Activated T-cell treated with anti-CD3 and anti-CD28 coated beads, Interleukin-2, amount 50 U/mL, for 72 hours (primary cell): Measurements from ENCODE around the gene GBX1. TPM values are rescaled to one million over a fixed set of nuclear protein-coding genes. Genes with fewer than 3 reads are reported as not detected.

ENCODE experiments used
- ATAC-seq, 2 donors: fragments of 150-1000 bp; cut with Tn5 transposase; replicated peaks in 1 of 2; 2 replicates each; pipeline ENCODE4 v1.10.0; 2021; ENCODE audit warnings: moderate library complexity in 2 of 2, mild to moderate bottlenecking in 1 of 2
- DNase-seq, 2 donors: peaks; one replicate each; pipeline ENCODE4 v3.0.0; 2021 to 2022; ENCODE audit warnings: mixed read lengths in 1 of 2
- H3K27ac Mint-ChIP-seq: one replicate; pipeline ENCODE4 v1.8.0; 2022; ENCODE audit warnings: mild to moderate bottlenecking, moderate library complexity, mixed read lengths
- H3K27me3 Mint-ChIP-seq: one replicate; pipeline ENCODE4 v1.8.0; 2022; ENCODE audit warnings: low read depth, mixed read lengths
- H3K36me3 Mint-ChIP-seq, 2 donors: one replicate each; pipeline ENCODE4 v1.8.0; 2022; ENCODE audit warnings: mixed read lengths in 2 of 2, mild to moderate bottlenecking in 1 of 2; ENCODE audit not compliant: insufficient read depth in 2 of 2
- H3K4me1 Mint-ChIP-seq: one replicate; pipeline ENCODE4 v1.8.0; 2022; ENCODE audit warnings: low read depth, mixed read lengths
- H3K4me3 Mint-ChIP-seq, 2 donors: one replicate each; pipeline ENCODE4 v1.8.0; 2022; ENCODE audit warnings: mild to moderate bottlenecking in 2 of 2, mixed read lengths in 2 of 2, moderate library complexity in 2 of 2
- H3K9me3 Mint-ChIP-seq, 2 donors: one replicate each; pipeline ENCODE4 v1.8.0; 2022; ENCODE audit warnings: mixed read lengths in 2 of 2
- total RNA-seq, 2 donors: library from RNA; stranded (reverse); gene quantifications; one replicate each; pipeline ENCODE4 v1.2.3, GENCODE V29; 2022

GBX1 gene
- total RNA-seq, 2 donors from 2014 or later: not detected

GRCh38 chr7:151137791-151138152 lies 29.7 kb downstream of the GBX1 start:
- DNase-seq (no peak), ATAC-seq (no peak)
- H3K9me3 Mint-ChIP-seq: no peaks in the 10 kb centered on the region
- no peak overlapping the region for H3K4me3 Mint-ChIP-seq
- no peaks in the 10 kb centered on the region for H3K36me3 Mint-ChIP-seq
- no peaks in the 10 kb centered on the region for H3K27me3 Mint-ChIP-seq
- H3K4me1 Mint-ChIP-seq: no peaks in the 10 kb centered on the region
- H3K27ac Mint-ChIP-seq: no peak overlapping the region

- no peaks in the 10 kb centered on the region for H3K9me3 Mint-ChIP-seq
- no peaks in the 10 kb centered on the region for H3K36me3 Mint-ChIP-seq
- DNase-seq: no peak
- no peak for ATAC-seq
- no peak overlapping the region for H3K27ac Mint-ChIP-seq
- H3K4me3 Mint-ChIP-seq: no peak overlapping the region
- H3K27me3 Mint-ChIP-seq: no peaks in the 10 kb centered on the region
- no peaks in the 10 kb centered on the region for H3K4me1 Mint-ChIP-seq
Observed at GRCh38 chr7:151137076-151137675, 30.3 kb downstream of the GBX1 start.

DNA sequence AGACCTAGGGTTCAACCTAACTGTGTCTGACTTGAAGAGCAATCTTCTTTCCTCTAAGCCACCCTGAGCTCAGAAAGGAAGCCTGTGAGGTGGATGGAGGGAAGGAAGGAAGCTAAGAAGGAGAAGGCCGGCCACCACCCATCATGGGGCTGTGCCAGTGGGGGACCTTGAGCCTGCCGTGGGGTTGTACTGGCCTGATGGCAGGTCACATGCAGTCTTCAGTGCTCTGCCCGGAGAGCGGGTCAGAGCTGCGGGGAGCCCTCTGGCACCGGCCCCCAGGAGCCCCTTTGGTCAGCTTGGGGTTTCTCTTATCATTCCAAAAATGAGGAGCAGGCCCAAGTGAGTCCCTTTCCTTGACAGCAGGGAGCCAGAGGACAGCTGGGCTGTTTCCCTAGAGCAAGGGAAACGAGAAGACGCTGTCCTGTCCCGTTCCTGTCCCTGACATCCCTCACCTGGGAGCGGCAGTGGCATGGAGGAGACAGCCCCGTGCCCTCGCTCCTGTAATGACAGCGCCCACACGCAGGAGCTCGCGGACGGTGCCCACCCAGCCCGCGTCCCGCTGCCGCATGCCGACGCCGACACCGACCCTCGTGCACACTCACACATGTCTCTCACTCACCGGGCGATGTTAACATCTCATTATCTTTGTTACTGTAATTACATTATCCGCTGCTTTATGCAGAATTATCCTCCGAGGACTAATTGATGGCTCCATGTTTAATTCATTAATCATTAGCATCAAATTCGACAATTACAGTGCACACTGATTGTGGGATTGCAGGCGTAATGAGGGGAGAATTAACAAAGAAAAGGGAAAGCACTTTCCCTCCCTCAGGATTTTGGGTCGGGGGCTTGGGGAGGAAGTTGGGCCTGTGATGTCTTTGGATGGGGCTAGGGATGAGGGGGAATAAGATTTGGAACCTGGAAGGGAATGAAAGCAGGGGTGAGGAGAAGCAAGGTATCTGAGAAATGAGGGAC lies 31.3 kb downstream of the GBX1 start:
- DNase-seq: no peak
- H3K4me3 Mint-ChIP-seq: no peak overlapping the region
- H3K4me1 Mint-ChIP-seq: no peaks in the 10 kb centered on the region
- H3K27ac Mint-ChIP-seq: no peak overlapping the region
- ATAC-seq: no peak
- no peaks in the 10 kb centered on the region for H3K9me3 Mint-ChIP-seq
- no peaks in the 10 kb centered on the region for H3K27me3 Mint-ChIP-seq
- no peaks in the 10 kb centered on the region for H3K36me3 Mint-ChIP-seq

- ATAC-seq (no peak), DNase-seq (no peak)
- no peaks in the 10 kb centered on the region for H3K36me3 Mint-ChIP-seq
- no peak overlapping the region for H3K27ac Mint-ChIP-seq
- H3K9me3 Mint-ChIP-seq: no peaks in the 10 kb centered on the region
- H3K27me3 Mint-ChIP-seq: no peaks in the 10 kb centered on the region
- H3K4me1 Mint-ChIP-seq: no peaks in the 10 kb centered on the region
- H3K4me3 Mint-ChIP-seq: no peak overlapping the region
Observed at GRCh38 chr7:151135525-151135845, 32.0 kb downstream of the GBX1 start.

DNA sequence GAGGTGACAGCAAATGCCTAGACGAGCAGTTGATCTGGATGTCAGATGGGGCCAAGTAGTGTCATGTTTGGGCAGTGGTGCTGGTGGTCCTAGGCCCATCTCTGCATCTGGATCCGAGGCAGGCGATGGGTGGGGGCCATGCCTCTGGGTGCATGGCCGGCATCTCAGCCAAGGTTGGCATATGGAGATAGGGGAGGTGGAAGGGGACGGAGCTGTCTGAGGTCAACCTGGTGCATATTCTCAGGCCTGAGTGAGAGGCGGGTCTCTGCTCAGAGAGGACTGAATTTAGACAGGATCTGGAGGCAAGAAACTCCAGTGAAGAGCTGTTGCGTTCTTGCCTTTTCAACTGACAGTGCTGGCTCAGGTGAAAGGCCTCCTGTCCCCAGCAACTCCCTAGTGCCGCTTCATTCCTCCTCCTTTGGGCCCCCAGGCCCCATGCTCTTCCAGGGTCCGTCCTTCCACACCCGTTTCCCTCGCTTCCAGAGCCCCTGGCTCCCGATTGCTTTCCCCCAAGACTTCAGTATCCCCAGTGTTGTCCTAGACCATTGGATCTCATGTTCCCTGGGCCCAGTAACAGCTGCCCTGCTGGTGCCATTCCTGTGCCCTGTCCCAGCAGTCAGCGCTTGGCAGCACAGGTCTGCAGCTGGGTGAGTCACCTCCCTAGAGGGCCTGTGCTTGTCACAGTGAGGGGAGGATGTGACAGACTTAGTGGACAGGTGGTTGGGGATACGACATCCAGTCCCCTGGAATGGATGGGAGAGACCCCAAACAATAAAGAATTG lies 32.6 kb downstream of the GBX1 start:
- Mint-ChIP-seq H3K27me3 (no peaks in the 10 kb centered on the region), H3K27ac (no peak overlapping the region), H3K4me3 (no peak overlapping the region), H3K36me3 (no peaks in the 10 kb centered on the region), H3K4me1 (no peaks in the 10 kb centered on the region), H3K9me3 (no peaks in the 10 kb centered on the region)
- DNase-seq (no peak), ATAC-seq (no peak)

DNA sequence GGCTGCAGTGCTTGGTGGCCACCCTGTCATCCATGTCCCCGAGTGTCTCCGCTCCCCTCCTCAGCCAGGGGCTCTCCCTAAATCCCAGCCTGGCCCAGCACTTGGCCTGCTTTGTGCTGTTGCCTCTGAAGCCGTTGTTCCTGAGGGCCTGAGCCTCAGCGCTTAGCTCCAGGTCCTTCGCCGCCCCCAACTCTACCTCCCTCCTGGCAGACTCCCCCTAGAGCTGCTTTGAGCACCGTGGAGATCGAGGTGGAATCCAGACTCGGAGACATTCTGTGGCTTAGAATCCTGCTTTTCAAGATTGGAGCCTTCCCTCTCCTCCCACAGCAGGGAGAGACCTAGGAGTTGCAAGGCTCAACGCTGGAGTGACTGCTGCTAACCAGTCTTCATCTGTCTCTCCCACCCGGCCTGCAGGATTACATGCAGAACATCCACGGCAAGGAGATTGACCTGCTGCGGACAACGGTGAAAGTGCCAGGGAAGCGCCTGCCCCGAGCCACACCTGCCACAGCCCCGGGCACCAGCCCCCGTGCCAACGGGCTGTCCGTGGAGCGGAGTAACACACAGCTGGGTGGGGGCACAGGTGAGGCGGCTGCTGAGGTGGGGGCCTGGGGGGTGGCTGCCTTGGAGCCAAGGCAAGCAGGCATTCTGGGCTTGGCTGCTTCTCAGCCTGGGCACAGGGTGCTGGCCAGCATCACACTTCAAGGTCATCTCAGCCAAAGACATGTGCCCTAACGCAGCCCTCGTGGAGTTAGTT lies 33.3 kb downstream of the GBX1 start:
- ATAC-seq (no peak), DNase-seq (no peak)
- Mint-ChIP-seq H3K27me3 (no peaks in the 10 kb centered on the region), H3K27ac (no peak overlapping the region), H3K9me3 (no peaks in the 10 kb centered on the region), H3K4me1 (no peaks in the 10 kb centered on the region), H3K4me3 (no peak overlapping the region), H3K36me3 (no peaks in the 10 kb centered on the region)

DNA sequence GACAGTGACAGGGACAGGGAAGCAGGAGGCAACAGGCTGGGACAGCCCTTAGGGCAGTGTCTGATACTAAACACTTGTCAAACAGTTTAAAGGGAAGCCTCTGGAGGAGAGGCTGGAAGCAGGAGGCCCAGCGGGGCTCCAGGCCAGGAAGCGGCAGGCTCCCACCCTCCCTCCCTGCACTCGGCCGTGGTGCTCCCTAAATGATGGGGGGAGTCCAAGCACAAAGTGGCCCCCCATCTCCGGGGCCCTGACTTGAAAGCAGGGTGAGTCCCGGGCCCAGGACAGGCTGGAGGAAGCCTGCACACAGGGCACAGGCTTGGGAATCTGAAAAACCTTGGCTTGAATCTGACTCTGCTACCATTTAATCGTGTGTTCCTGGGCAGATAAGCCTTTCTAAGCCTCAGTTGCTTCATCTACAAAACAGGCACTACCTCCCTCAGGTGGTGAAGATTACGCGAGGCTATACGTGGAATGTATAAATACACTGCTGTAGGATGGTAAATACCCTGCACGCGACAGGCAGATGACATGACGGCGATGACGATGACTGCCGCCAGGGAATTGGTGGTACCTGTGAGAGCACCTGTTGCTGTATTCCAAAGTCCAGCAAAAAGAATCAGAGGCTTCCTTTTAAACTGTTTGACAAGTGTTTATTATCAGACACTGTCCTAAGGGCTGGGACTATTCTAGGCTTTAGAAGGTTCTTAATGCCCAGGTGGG lies 34.1 kb downstream of the GBX1 start:
- no peak for ATAC-seq

GRCh38 chr7:151132461-151133205 lies 34.9 kb downstream of the GBX1 start:
- Mint-ChIP-seq H3K36me3 (no peaks in the 10 kb centered on the region), H3K4me3 (no peak overlapping the region), H3K4me1 (no peaks in the 10 kb centered on the region), H3K27me3 (no peaks in the 10 kb centered on the region), H3K27ac (no peak overlapping the region), H3K9me3 (no peaks in the 10 kb centered on the region)
- ATAC-seq (no peak), DNase-seq (no peak)

More for the DNA sequence above, 34.1 kb downstream of the GBX1 start:
- Mint-ChIP-seq H3K27ac (no peak overlapping the region), H3K36me3 (no peaks in the 10 kb centered on the region), H3K4me3 (no peak overlapping the region), H3K27me3 (no peaks in the 10 kb centered on the region), H3K9me3 (no peaks in the 10 kb centered on the region), H3K4me1 (no peaks in the 10 kb centered on the region)
- no peak for DNase-seq

GRCh38 chr7:151131592-151132293 lies 35.8 kb downstream of the GBX1 start:
- ATAC-seq: no peak
- H3K27ac Mint-ChIP-seq: no peak overlapping the region
- no peak for DNase-seq
- H3K4me3 Mint-ChIP-seq: no peak overlapping the region
- H3K36me3 Mint-ChIP-seq: no peaks in the 10 kb centered on the region
- no peaks in the 10 kb centered on the region for H3K27me3 Mint-ChIP-seq
- H3K4me1 Mint-ChIP-seq: no peaks in the 10 kb centered on the region
- no peaks in the 10 kb centered on the region for H3K9me3 Mint-ChIP-seq

DNA sequence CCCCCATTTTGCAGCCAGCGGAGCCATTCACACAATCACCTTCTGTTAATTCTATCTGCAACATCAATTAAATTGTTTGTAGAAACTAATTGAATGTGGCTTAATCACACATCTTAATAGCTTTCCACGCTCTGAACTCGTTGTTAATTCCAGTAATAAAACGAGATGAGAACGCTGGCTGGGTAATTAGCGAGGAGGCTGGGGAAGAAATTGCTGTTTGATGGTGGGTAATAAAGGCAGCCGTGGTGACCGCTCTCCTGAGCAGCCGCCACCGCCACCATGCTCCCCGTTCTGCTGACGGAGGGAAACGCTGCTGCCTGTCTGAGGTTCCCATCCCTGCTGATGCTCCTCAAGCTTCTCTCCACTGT lies 36.3 kb downstream of the GBX1 start:
- DNase-seq: no peak
- ATAC-seq: no peak
- H3K27me3 Mint-ChIP-seq: no peaks in the 10 kb centered on the region
- H3K4me1 Mint-ChIP-seq: no peaks in the 10 kb centered on the region
- H3K27ac Mint-ChIP-seq: peak overlapping the region; percentile 45
- H3K4me3 Mint-ChIP-seq: no peak overlapping the region
- no peaks in the 10 kb centered on the region for H3K36me3 Mint-ChIP-seq
- H3K9me3 Mint-ChIP-seq: no peaks in the 10 kb centered on the region

- ATAC-seq: no peak
- no peaks in the 10 kb centered on the region for H3K9me3 Mint-ChIP-seq
- no peaks in the 10 kb centered on the region for H3K27me3 Mint-ChIP-seq
- DNase-seq: no peak
- H3K36me3 Mint-ChIP-seq: no peaks in the 10 kb centered on the region
- H3K4me1 Mint-ChIP-seq: no peaks in the 10 kb centered on the region
- no peak overlapping the region for H3K27ac Mint-ChIP-seq
- H3K4me3 Mint-ChIP-seq: no peak overlapping the region
Observed at GRCh38 chr7:151130741-151131157, 36.7 kb downstream of the GBX1 start.
